ENCODE data around the gene RRP1B.

- TF ChIP-seq CTCF (IDR thresholded peaks at IDR 0.05; ENCODE audit: poor library complexity) (no peak), EZH2phosphoT487 (IDR thresholded peaks at IDR 0.05; ENCODE audit: low read depth, severe bottlenecking, unreplicated experiment) (no peak)
Measured at GRCh38 chr21:43619344-43619743, 40.0 kb upstream of the RRP1B start.
